ENCODE results near the gene CAPN9.

CAPN9 gene

GRCh38 chr1:230754796-230755195 is 7.6 kb downstream of the CAPN9 start (continued):
- TF ChIP-seq ZBTB17 (tag by site-specific recombination; IDR thresholded peaks at IDR 0.05), result no peak
- no peak for TF ChIP-seq ZFP69B (tag by site-specific recombination; IDR thresholded peaks at IDR 0.05)
- TF ChIP-seq ZNF530 (tag by site-specific recombination; IDR thresholded peaks at IDR 0.05; ENCODE audit: low read depth), result no peak

GRCh38 chr1:230757856-230758708 is 10.9 kb downstream of the CAPN9 start:
- Histone ChIP-seq H3K27ac (ENCODE audit: extremely low read depth, low read depth, low read length) (no peak overlapping the region), H3K36me3 (ENCODE audit: control insufficient read depth in 2 of 2, insufficient read depth in 1 of 2, low read length in 2 of 2) (no peaks in the 10 kb centered on the region), H3K9me3 (ENCODE audit: control insufficient read depth, insufficient read depth, low read depth, low read length) (no peaks in the 10 kb centered on the region), H3K4me1 (ENCODE audit: control insufficient read depth, insufficient read depth, low read length) (no peaks in the 10 kb centered on the region), H3K4me3 (ENCODE audit: low read depth, low read length) (no peak overlapping the region)
- POLR2A ChIA-PET, result interaction anchor here (1.3 kb wide), 1 partner anchor 15 kb away, joined by 3 read pairs; no protein-coding TSS in a partner anchor
- CTCF ChIA-PET, result interaction anchor here (0.9 to 1.0 kb wide), 2 partner anchors 39 to 49 kb away, joined by 3 to 5 read pairs; no protein-coding TSS in a partner anchor
- TF ChIP-seq ZBTB8A (tag by site-specific recombination; IDR thresholded peaks at IDR 0.05) (no peak), GFI1B (tag by site-specific recombination; IDR thresholded peaks at IDR 0.05) (no peak), ZNF324 (tag by site-specific recombination; IDR thresholded peaks at IDR 0.05) (no peak), ZIC2 (tag by site-specific recombination; IDR thresholded peaks at IDR 0.05) (peak; percentile 20), ZFHX2 (tag by site-specific recombination; conservative IDR thresholded peaks at IDR 0.05) (no peak)

GRCh38 chr1:230758709-230759368 is 11.7 kb downstream of the CAPN9 start:
- H3K4me1 ChIP-seq (ENCODE audit: control insufficient read depth, insufficient read depth, low read length), result no peaks in the 10 kb centered on the region
- H3K36me3 ChIP-seq (ENCODE audit: control insufficient read depth in 2 of 2, insufficient read depth in 1 of 2, low read length in 2 of 2), result no peaks in the 10 kb centered on the region
- ChIA-PET CTCF (interaction anchor here (0.9 to 1.0 kb wide), 2 partner anchors 38 to 49 kb away, joined by 3 to 5 read pairs; no protein-coding TSS in a partner anchor), POLR2A (interaction anchor here (1.3 kb wide), 1 partner anchor 16 kb away, joined by 3 read pairs; no protein-coding TSS in a partner anchor)
- H3K4me3 ChIP-seq (ENCODE audit: low read depth, low read length), result no peak overlapping the region
- H3K27ac ChIP-seq (ENCODE audit: extremely low read depth, low read depth, low read length), result no peak overlapping the region
- TF ChIP-seq GLI2 (tag by site-specific recombination; IDR thresholded peaks at IDR 0.05; ENCODE audit: borderline replicate concordance, low read depth) (no peak), EGR2 (tag by site-specific recombination; IDR thresholded peaks at IDR 0.05; ENCODE audit: low read depth) (0 out of 2 replicates have a peak, but pooled peaks have one; percentile 23), GLIS1 (tag by site-specific recombination; IDR thresholded peaks at IDR 0.05) (peak; percentile 24; the same call in 1 of the 2 replicates), YY2 (tag by site-specific recombination; IDR thresholded peaks at IDR 0.05) (no peak)
- H3K9me3 ChIP-seq (ENCODE audit: control insufficient read depth, insufficient read depth, low read depth, low read length), result no peaks in the 10 kb centered on the region

GRCh38 chr1:230759369-230760065 is 12.3 kb downstream of the CAPN9 start:
- Histone ChIP-seq H3K27ac (ENCODE audit: extremely low read depth, low read depth, low read length) (no peak overlapping the region), H3K4me1 (ENCODE audit: control insufficient read depth, insufficient read depth, low read length) (no peaks in the 10 kb centered on the region), H3K4me3 (ENCODE audit: low read depth, low read length) (no peak overlapping the region), H3K9me3 (ENCODE audit: control insufficient read depth, insufficient read depth, low read depth, low read length) (no peaks in the 10 kb centered on the region), H3K36me3 (ENCODE audit: control insufficient read depth in 2 of 2, insufficient read depth in 1 of 2, low read length in 2 of 2) (no peaks in the 10 kb centered on the region)
- CTCF ChIA-PET, result interaction anchor here (0.7 to 1.0 kb wide), 2 partner anchors 48 to 117 kb away, joined by 3 to 4 read pairs; no protein-coding TSS in a partner anchor
- POLR2A ChIA-PET, result no interaction called here
- TF ChIP-seq PRDM1 (tag by site-specific recombination; IDR thresholded peaks at IDR 0.05), result no peak
- TF ChIP-seq GLI2 (tag by site-specific recombination; IDR thresholded peaks at IDR 0.05; ENCODE audit: borderline replicate concordance, low read depth), result no peak
- TF ChIP-seq ZNF621 (tag by site-specific recombination; IDR thresholded peaks at IDR 0.05), result no peak
- no peak for TF ChIP-seq ZNF121 (tag by site-specific recombination; IDR thresholded peaks at IDR 0.05)
- TF ChIP-seq SCRT1 (tag by site-specific recombination; IDR thresholded peaks at IDR 0.05; ENCODE audit: borderline replicate concordance), result no peak
- TF ChIP-seq ZNF585B (tag by site-specific recombination; IDR thresholded peaks at IDR 0.05), result no peak
- no peak for TF ChIP-seq ZNF10 (tag by site-specific recombination; IDR thresholded peaks at IDR 0.05)
- no peak for TF ChIP-seq CTCF (tag by site-specific recombination; IDR thresholded peaks at IDR 0.05)
- no peak for TF ChIP-seq SP2 (tag by site-specific recombination; IDR thresholded peaks at IDR 0.05)
